ENCODE data around the gene TXNDC11.

Gene TXNDC11

GRCh38 chr16:11689031-11689840 is 53.4 kb downstream of the TXNDC11 start:
- DNase-seq (ENCODE audit: low read depth in 2 of 2, low spot score in 1 of 2), result no peak

- DNase-seq (ENCODE audit: low read depth in 2 of 2, low spot score in 1 of 2), result no peak
These were observed 54.2 kb downstream of the TXNDC11 start for GRCh38 chr16:11688520-11688886.

GRCh38 chr16:11687601-11688519 is 54.8 kb downstream of the TXNDC11 start:
- no peak for DNase-seq (ENCODE audit: low read depth in 2 of 2, low spot score in 1 of 2)

- no peak for DNase-seq (ENCODE audit: low read depth in 2 of 2, low spot score in 1 of 2)
These were observed 55.8 kb downstream of the TXNDC11 start for GRCh38 chr16:11686713-11687380.

GRCh38 chr16:11685844-11686618 is 56.6 kb downstream of the TXNDC11 start:
- DNase-seq (ENCODE audit: low read depth in 2 of 2, low spot score in 1 of 2), result no peak

- no peak for DNase-seq (ENCODE audit: low read depth in 2 of 2, low spot score in 1 of 2)
These were observed 58.2 kb downstream of the TXNDC11 start for GRCh38 chr16:11684231-11685025.

GRCh38 chr16:11683145-11683544 is 59.5 kb downstream of the TXNDC11 start:
- no peak for DNase-seq (ENCODE audit: low read depth in 2 of 2, low spot score in 1 of 2)

- no peak for DNase-seq (ENCODE audit: low read depth in 2 of 2, low spot score in 1 of 2)
These were observed 60.0 kb downstream of the TXNDC11 start for GRCh38 chr16:11682655-11683096.

GRCh38 chr16:11681976-11682654 is 60.5 kb downstream of the TXNDC11 start:
- no peak for DNase-seq (ENCODE audit: low read depth in 2 of 2, low spot score in 1 of 2)

GRCh38 chr16:11681556-11681955 is 61.1 kb downstream of the TXNDC11 start:
- no peak for DNase-seq (ENCODE audit: low read depth in 2 of 2, low spot score in 1 of 2)

- DNase-seq (ENCODE audit: low read depth in 2 of 2, low spot score in 1 of 2), result no peak
These were observed 62.4 kb downstream of the TXNDC11 start for GRCh38 chr16:11679941-11680911.

- DNase-seq (ENCODE audit: low read depth in 2 of 2, low spot score in 1 of 2), result no peak
These were observed 63.4 kb downstream of the TXNDC11 start for GRCh38 chr16:11679250-11679649.

- no peak for DNase-seq (ENCODE audit: low read depth in 2 of 2, low spot score in 1 of 2)
These were observed 64.4 kb downstream of the TXNDC11 start for GRCh38 chr16:11677959-11678881.

- no peak for DNase-seq (ENCODE audit: low read depth in 2 of 2, low spot score in 1 of 2)
These were observed 65.2 kb downstream of the TXNDC11 start for GRCh38 chr16:11677451-11677951.

GRCh38 chr16:11676799-11677198 is 65.9 kb downstream of the TXNDC11 start:
- no peak for DNase-seq (ENCODE audit: low read depth in 2 of 2, low spot score in 1 of 2)

- no peak for DNase-seq (ENCODE audit: low read depth in 2 of 2, low spot score in 1 of 2)
These were observed 66.8 kb downstream of the TXNDC11 start for GRCh38 chr16:11675561-11676511.
